Left cardiac atrium (tissue), 4 donors: Measurements from ENCODE around the gene MVK. TPM values are rescaled to one million over a fixed set of nuclear protein-coding genes. Genes with fewer than 3 reads are reported as not detected.

ENCODE experiments used
- ATAC-seq, 2 donors: fragments of 200-7000 bp; cut with Tn5 transposase; one replicate each; pipeline ENCODE4 v1.9.1; 2020; ENCODE audit warnings: mild to moderate bottlenecking in 2 of 2, moderate library complexity in 2 of 2
- DNase-seq: peaks from one replicate; pipeline ENCODE4 v3.0.0-alpha.2; 2020
- intact Hi-C, 2 donors: fragments of 100-400 bp; cut with DNase I; formaldehyde crosslinking; loops; one replicate each; pipeline versions ENCODE4 v1.14.1 to v1.15.1; 2022 to 2023
- total RNA-seq, 2 donors: library from RNA; stranded (reverse); fragmentation: NEBNext Ultra II Directional; extraction: Animal tissue kit (Norgen Biotek cat#: 25700); gene quantifications; one replicate each; pipeline ENCODE4 v1.2.1, GENCODE V29; 2021
- donor health status: DM: no; HTN: yes; CAD: no.
- donor health status: DM: no; HTN: yes; CAD: no; lungs with severe emphysema.
- donor health status: DM: yes; HTN: yes; CAD: no.
- donor health status: Dilated cardiomyopathy.

The MVK gene
- total RNA-seq, 2 donors from 2014 or later: 11.2 to 12.6 TPM

- intact Hi-C loops: no loop called here
- DNase-seq (no peak), ATAC-seq (no peak)
These were observed 64.4 kb downstream of the MVK start for GRCh38 chr12:109637996-109638395.

DNA sequence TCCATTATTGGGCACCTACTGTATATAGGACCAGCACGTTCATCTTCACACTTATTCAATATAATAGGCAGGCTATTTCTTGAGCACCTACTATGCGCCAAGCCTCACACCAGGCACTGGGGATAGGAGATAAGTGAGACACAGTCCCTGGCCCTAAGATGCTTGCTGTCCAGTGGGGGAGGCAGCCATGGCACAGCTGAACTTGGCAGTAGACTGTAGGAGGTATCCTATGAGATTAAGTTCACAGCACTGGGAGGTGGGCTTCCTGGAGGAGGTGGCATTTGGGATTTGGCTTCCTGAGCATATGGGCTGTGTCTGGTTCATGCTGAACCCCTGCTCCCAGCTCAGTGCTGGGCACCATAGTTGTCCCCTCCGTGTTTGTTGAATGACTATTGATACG lies 65.1 kb downstream of the MVK start:
- intact Hi-C loops: no loop called here
- ATAC-seq (no peak), DNase-seq (no peak)

- intact Hi-C loops: no loop called here
These were observed 65.7 kb downstream of the MVK start for GRCh38 chr12:109639151-109639872.

GRCh38 chr12:109640961-109641360 lies 67.4 kb downstream of the MVK start:
- DNase-seq: no peak
- intact Hi-C loops: no loop called here
- no peak for ATAC-seq

More at GRCh38 chr12:109639151-109639872, 65.7 kb downstream of the MVK start:
- ATAC-seq: no peak
- DNase-seq: no peak

- intact Hi-C loops: no loop called here
- DNase-seq: no peak
- no peak for ATAC-seq
These were observed 67.8 kb downstream of the MVK start for GRCh38 chr12:109641422-109641821.

- ATAC-seq: no peak
- intact Hi-C loops: no loop called here
- DNase-seq: no peak
These were observed 69.0 kb downstream of the MVK start for GRCh38 chr12:109642506-109643132.

- intact Hi-C loops: no loop called here
- DNase-seq (no peak), ATAC-seq (no peak)
These were observed 71.6 kb downstream of the MVK start for GRCh38 chr12:109645194-109645593.

GRCh38 chr12:109645708-109646107 lies 72.1 kb downstream of the MVK start:
- intact Hi-C loops: no loop called here
- DNase-seq: no peak
- no peak for ATAC-seq

Other genes with a start within 250 kb of the MVK start
- 1 to 10 TPM in 1 of 2 donors, under 1 TPM in 1; 0.91 to 2.0 TPM for gene MYO1H, start 225.9 kb upstream of the MVK start, total RNA-seq
- gene KCTD10, start 96.5 kb upstream of the MVK start, total RNA-seq: 10 to 100 TPM; 36.2 to 96.5 TPM
- 10 to 100 TPM; 40.4 to 54.8 TPM for gene UBE3B, start 96.2 kb upstream of the MVK start, total RNA-seq
- gene MMAB, start 290 bp upstream of the MVK start, total RNA-seq: 10 to 100 TPM; 47.0 to 53.4 TPM
- 10 to 100 TPM; 14.5 to 21.8 TPM for gene FAM222A, start 140.0 kb downstream of the MVK start, total RNA-seq